Prostate gland (tissue), 2 donors: ENCODE measurements around the gene SET.

Experiments used
- POLR2A ChIP-seq: fragments of 450-650 bp; IDR thresholded peaks from one replicate; pipeline ENCODE4 v1.6.1; 2016; ENCODE audit warnings: antibody characterized with exemption, mild to moderate bottlenecking
- TF ChIP-seq, protein P1 (sequence below), 4 experiments: fragments of 200-600 bp in 2 of 4; fragments of 450-650 bp in 2 of 4; sonication (generic) in 2 of 4; IDR thresholded peaks; 1 replicate in 3 of 4; 2 replicates in 1 of 4; pipeline ENCODE4 v1.5.1; 2016 to 2019; ENCODE audit warnings: antibody characterized with exemption in 4 of 4, mild to moderate bottlenecking in 2 of 4, moderate library complexity in 2 of 4

DNA sequence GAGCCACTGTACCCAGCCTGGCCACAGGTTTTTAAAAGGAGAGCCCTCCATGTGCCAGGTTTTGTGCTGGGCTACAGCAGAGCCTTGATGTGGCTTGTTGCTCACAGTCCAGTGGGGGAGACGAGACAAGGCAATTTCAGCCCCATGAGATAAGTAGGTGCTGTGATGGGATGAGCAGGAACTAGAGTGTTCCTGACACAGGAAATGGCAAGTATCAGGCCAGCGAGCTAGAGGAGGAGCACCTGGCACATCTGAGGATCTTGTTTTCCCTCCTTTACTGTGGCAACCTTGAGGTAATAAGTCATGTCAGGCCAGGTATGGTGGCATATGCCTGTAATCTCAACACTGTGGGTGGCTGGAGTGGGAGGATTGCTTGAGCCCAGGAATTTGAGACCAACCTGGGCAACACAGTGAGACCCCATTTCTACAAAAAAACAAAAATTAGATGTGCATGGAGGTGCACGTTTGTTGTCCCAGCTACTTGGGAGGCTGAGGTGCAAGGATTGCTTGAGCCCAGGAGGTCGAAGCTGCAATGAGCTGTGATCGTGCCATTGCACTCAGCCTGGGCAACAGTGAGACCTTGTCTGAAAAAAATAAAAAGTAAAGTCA, 38.7 kb downstream of the SET start:
- TF ChIP-seq, protein P1, sequence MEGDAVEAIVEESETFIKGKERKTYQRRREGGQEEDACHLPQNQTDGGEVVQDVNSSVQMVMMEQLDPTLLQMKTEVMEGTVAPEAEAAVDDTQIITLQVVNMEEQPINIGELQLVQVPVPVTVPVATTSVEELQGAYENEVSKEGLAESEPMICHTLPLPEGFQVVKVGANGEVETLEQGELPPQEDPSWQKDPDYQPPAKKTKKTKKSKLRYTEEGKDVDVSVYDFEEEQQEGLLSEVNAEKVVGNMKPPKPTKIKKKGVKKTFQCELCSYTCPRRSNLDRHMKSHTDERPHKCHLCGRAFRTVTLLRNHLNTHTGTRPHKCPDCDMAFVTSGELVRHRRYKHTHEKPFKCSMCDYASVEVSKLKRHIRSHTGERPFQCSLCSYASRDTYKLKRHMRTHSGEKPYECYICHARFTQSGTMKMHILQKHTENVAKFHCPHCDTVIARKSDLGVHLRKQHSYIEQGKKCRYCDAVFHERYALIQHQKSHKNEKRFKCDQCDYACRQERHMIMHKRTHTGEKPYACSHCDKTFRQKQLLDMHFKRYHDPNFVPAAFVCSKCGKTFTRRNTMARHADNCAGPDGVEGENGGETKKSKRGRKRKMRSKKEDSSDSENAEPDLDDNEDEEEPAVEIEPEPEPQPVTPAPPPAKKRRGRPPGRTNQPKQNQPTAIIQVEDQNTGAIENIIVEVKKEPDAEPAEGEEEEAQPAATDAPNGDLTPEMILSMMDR (IDR thresholded peaks at IDR 0.05), result no peak
- TF ChIP-seq POLR2A, result no peak
